H54 (cell line): ENCODE results near the gene PAPSS1.

ENCODE experiments used
- DNase-seq: peaks from one replicate; pipeline ENCODE4 v3.0.0; 2011; ENCODE audit warnings: low spot score, mixed read lengths; ENCODE audit not compliant: insufficient read length
- FAIRE-seq: peaks from 3 replicates; lab custom pipeline; 2011; peaks lifted over from hg19 to GRCh38; lab: Jason Lieb, UNC
- POLR2A ChIP-seq: IDR thresholded peaks from 2 replicates; pipeline ENCODE4 v1.6.1; 2011; ENCODE audit warnings: low read depth, mild to moderate bottlenecking, low read length

PAPSS1 gene

GRCh38 chr4:107570952-107571351, 149.1 kb downstream of the PAPSS1 start:
- no peak for DNase-seq
- TF ChIP-seq POLR2A: no peak
- FAIRE-seq: no peak

GRCh38 chr4:107564326-107564725, 155.7 kb downstream of the PAPSS1 start:
- no peak for FAIRE-seq
- TF ChIP-seq POLR2A: no peak
- no peak for DNase-seq
